HG02763 (cell line): ENCODE measurements around the gene LLGL1.

Experiments
- ATAC-seq: cut with Tn5 transposase; IDR thresholded peaks from one replicate; pipeline ENCODE4 v1.9.1; 2021; ENCODE audit warnings: mild to moderate bottlenecking, moderate library complexity; ENCODE audit not compliant: unreplicated experiment

LLGL1 gene

DNA sequence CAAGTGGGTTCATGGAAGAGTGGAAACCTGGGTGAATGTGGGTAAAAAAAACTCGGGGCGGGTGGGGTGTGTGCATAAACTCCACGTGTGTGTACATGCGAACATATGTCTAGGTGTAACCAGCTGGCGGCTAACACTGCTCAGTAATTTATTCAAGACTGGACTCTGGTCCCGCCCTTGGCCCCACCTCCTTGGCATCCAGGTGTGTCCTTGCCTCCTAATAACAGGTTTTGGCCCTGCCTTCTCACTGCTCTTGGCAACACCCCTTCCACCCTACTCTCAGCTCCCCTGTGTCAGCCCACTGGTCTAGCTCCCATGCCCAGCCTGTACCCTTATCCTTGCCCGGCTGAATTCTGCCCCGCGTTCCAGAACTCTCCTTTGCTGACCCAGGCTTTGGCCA is 24.8 kb downstream of the LLGL1 start:
- no peak for ATAC-seq

DNA sequence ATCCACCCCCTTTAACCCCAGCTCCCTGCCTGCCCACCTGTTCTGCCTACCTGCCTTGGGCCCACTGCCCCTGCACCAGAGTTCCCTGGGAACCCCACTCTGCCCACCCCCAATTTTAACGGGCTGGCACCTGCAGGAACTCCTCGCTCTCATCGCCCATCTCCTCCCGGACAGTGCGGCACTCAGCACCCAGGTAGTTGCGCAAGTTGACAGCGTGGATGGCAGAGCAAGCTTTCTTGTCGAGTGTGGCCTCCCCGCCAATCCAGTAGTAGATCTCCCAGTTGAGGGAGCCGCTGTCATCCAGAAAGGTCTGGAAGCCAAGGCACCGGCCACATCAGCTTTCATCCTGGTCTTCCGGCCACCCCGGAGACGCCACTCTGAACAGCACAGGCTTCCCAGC is 25.3 kb downstream of the LLGL1 start:
- no peak for ATAC-seq

DNA sequence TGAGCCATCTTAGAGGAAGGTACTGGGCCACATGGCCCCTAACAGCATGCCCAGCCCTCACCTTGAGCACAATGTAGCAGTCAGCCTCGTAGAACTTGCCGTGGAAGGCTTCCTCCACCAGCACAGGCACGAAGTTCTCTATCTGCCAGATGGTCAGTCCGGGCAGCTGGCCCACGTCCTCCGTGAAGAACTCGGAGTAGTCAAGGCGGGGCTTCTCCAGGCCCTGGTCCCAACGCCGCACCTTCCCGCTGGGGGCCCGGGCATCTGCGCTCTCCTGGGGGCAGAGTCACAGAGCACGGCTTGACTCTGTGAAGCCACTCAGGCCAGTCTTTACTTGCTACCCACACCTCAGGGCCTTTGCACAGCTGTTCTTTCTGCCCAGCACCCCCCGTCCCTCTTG is 25.8 kb downstream of the LLGL1 start:
- no peak for ATAC-seq

DNA sequence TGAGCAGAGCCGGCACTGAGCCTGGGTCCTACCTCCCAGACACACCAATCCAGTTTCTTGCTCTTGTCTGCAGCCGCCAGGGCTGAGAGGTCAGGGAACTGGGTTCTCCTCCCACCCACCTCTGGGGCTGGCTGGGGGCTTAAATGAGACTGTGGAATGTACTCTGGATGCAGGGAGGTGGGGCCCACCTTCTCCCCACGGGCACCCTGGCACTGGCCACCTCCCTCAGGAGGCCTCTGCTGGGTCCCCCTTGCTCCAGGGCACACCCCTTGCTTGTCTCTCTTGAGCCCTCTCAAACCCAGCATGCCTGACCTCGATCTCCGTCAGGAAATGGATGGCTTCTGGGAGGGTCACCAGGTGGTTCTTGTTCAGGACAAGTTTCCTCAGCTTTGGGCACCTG is 26.7 kb downstream of the LLGL1 start:
- ATAC-seq: no peak

DNA sequence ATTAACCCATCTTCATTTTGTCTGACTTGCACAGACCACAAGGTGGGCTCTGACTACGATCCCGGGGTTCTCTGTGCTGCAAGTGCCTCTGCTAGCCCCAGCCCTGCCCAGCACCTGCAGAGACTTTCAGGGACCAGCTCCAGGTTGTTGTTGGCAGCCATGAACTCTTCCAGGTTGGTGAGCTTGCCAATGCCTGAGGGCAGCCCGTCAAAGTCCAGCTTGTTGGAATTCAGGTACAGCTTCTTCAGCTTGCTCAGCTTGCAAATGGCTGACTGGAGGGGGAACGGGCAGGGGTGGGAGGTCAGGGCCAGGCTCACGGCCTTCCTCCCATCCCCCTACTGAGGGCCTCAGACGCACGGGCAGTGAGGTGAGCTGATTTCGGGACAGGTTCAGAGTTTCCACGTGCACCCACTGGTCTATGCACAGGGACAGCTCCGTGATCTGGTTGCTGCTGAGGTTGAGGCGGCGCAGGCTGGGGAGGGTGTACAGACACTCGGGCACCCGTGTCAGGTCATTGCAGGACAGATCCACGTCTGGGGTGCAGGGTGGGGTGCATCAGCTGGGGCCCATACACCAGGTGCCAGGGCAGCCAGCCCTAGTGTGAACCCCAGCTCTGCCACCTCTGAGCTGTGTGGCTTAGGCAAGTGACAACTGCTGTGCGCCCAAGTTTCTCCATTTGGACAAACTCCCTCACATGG is 27.9 kb downstream of the LLGL1 start:
- no peak for ATAC-seq

DNA sequence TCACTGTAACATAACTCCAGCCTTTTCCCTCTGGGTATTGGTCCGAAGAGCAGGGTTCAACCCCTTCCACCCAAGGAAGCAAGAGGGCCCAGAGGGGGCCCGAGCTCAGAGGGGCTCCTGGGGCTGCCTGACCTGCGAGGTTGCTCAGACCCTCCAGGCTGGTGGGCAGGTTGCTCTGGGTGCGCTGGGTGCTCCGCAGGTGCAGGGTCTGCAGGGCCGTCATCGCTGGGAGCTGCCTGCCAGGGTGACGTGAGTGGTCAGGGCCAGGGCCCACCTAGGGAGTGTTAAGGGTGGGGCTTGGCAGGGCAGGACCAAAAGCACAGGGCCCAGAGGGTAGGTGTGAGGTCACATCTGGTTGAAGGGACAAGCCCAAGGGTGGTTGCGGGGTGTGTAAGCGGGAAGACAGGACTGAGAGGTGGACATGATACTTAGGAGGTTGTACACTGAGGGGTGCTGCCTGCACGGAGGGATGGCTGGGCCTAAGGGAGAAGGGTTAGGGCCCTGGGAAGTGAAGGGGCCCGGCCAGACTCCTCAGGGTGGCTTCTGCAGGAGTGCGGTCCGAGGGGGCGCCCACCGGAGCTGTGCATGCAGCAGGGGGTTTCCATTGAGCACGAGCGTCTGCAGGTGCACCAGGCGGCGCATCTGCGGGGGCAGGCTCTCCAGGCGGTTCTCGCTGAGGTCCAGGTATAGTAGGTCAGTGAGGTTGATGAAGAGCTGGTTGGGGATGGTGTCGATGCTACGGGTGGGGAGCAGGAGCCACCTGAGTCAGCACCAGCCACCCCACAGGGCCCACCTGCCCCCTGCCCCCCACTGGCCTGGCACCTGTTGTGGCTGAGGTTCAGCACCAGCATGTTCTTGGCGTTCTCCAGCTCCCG is 28.7 kb downstream of the LLGL1 start:
- no peak for ATAC-seq

DNA sequence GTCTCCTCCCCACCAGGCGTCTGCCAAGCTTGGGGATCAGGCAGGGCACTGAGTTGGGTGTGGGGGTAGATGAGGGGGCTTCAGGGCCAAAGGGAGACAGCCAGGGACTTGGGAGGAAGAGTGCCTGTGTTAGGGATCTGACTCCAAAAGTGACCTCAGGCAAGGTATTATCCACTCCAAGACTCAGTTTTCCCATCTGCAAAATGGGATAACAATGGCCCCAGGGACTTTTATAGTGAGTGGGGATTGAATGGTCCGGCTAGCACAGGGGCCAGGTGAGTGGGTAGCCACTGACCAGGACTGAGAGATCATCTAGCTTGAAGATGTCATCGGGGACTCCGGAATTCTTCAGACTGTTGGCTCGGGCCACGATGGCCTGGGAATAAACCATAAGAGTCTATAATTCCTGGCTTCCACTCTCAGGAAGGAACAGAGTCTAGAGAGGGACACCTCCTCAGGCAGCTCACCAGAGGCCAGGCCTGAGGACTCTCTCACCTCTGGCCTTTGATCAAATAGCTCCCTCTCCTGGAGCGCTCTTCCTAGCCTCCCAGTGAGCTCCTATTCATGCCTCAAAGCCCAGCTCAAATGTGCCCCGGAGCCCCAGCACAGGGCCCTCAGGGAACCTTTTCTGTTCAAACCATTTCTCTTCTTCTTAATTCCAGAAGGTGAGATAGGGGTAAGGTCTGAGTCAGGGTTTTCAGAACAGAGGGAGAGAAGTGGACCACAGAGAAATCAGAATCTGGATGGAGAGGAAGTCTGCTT is 29.6 kb downstream of the LLGL1 start:
- no peak for ATAC-seq

DNA sequence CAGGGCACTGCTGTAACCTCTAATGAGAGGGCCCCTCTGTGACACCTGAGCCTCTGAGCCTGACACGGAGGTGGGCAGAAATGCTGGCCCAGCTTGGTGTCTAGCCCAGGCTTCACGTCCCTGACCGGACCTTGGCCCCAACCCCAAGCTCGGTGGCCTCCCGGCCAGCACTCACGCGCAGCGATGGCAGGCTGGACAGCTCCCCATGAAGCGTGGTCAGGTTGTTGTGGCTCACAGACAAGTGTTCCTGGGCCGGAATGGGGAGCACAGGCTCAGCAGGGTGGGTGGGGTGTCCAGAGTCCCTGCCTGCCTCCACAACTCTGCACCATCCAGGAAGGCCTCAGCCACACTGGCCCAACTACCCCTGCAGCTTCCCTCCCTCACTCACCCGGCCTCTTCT is 30.9 kb downstream of the LLGL1 start:
- ATAC-seq: no peak

DNA sequence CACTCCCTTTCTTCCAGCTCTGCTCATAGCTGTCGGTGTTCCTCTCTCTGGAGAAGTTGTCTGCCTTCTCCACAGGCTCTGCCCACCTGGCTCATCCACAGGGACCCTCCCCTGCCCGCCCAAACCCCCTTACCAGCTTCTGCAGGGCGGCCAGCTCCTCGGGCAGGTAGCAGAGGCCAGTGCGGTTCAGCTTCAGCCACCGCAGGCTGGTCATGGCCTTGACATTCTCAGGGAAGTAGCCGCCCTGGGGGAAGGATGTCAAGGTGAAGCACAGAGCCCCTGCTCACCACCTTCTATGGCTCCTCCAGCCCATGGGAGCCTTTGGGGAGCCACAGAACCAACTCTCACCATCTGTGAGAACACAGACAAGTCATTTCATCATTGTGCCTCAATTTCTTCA is 31.3 kb downstream of the LLGL1 start:
- no peak for ATAC-seq

DNA sequence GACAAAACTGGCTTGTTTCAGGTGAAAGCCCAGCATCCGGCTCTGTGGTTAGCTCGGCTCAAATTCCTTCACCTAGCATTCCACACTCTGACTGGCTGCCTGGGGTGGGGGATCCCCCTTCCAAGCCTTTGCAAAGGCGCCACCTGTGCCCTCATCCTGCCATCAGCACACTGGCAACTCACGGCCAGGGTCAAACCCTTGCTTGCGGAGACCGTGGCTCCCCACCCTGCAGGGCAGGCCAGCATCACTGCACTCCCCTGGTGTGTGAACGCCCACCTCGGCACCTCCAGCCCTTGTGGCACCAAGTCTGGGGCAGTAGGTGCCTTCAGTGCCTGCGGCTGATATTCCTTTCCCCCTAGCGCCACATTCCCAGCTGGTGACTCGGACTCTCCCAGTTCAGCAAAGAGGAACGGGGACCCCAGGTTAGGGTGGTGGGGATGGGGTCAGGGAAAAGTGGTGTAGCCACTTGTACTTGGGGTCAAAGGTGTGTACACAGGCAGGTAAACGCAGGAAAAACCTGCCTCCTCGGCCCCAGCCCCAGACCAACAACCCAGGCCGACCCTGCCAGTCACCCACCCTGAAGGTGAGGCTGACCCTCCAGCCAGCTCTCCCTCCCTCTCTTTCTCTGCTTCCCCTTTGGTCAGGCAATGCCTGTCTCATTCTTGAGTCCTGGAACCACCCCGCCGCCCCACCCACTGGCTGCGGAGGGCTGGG is 32.0 kb downstream of the LLGL1 start:
- ATAC-seq: no peak

DNA sequence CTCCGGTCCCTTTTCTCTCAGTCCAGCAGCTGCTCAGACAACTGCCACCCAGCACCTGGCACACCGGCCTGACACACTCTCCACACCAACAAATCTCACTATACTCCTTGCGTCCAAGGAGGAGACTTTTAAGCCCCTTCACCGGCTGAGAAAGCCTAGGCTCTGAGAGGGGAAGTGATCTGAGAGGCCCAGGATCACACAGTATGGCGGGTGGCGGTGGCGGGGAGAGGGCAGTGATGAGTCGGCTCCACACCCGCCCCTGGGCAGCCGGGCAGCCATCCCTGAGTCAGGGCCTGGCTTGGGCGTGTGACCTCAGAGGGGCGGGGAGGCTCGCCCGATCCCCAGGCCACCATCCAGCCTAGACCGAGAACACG is 32.5 kb downstream of the LLGL1 start:
- peak; percentile 14 for ATAC-seq

DNA sequence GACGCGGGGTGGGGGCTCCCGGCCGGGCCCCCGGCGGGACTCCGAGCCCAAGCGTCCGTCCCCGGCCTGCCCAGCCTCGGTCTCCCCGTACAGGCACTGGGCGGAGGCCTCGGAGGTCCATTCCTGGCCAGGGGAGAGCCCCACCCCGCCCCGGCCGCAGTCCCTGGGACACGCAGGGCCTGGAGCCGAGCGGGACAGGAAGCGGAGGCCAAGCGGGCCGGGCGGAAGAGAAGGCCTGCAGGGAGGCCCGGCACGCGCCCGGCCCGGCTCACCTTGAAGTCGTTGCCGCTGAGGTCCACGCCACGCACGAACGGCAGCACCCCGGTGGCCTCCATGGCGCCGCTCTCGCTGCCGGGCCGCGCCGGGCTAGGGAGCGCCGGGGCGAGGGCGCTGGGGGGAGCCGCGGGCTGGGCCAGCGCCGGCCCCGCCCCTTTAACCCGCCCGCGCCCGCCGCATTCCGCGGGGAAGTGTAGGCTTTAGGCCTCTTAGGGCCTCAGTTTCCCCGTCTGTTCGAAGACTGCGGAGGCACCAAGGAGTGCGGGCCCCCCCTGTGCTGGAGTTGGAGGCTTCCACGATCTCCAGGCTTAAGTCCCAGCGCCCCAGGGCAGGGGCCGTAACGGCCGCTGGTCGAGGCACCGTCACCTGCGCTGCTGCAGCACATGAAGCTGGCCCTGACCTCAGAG is 33.1 kb downstream of the LLGL1 start, which contains the start of gene FLII:
FLII (minus strand) TSS at position 383 of the 683 bp plus-strand sequence; CDS start at position 335, 48 bp downstream.
- ATAC-seq: peak; percentile 34

DNA sequence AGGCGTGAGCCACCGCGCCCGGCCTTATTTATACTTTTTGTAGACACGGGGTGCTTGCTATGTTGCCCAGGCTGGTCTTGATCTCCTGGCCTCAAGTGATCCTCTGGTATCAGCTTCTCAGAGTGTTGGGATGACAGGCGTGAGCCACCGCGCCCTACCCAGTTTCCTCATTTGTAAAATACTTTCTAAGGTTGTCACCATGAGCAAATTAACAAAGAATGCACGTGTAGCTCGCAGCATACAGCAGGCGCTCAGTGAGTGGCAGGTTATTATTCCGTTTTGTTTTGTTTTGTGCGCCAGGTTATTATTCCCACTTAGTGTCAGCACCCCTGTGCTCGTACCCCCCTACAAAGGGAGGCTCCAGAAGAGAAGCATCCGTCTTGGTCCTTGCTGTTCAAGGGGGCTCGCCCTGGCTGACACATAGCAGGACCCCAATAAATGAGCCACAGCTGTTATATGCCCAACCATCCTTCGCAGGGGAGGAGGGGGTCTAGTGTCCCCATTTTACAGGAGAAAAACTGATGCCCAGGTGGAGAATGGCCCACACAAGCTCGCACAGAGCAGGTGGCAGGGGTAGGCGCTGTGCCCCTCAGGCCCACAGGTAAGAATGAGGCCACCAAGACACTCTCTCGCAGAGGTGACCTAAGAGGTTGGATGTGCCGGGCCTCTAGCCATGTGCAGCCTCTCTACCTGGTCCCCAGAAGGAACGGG is 34.3 kb downstream of the LLGL1 start:
- no peak for ATAC-seq

DNA sequence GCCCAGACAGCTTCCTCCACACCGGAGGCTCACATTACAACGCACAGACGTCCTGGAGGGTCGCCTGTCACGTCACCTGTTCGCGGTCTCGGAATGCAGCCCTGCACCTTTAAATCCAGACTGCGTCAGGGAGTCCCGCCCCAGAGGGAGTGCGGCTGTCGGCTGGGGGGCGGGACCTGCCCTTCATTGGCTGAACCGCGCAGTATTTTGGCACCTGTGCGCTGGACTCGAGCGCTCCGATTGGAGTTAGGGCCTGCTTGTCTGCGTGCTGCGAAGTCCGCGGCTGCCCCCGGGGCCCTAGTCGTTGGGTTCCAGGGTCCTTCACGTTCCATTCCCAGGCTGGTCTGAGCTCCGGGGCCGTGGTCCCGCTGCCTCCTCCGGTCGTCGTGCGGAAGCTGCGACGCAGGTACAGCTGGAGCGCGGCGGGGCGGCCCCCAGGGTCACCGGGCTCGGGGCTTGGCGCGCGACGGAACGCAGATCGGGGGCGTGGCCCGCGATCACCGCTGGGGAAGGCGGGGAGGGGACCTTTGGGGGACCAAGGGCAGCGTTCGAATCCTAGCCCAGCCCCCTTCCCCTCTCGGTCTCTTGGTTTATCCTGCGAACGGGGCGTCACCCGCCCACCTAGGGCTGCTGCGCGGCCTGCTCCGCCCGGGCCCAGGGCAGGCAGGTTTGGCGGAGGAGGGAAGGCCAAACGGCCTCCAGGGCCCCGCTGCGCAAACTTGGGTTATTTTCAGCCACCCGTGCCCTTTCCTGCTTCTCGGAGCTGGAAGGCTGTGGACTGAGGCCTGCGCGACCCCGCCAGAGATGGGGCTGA is 35.1 kb downstream of the LLGL1 start, which contains the start of gene MIEF2:
MIEF2 (plus strand) TSS at position 331 of the 814 bp plus-strand sequence. CDS start 2,059 bp downstream, outside the sequence.
- peak; percentile 77 for ATAC-seq

DNA sequence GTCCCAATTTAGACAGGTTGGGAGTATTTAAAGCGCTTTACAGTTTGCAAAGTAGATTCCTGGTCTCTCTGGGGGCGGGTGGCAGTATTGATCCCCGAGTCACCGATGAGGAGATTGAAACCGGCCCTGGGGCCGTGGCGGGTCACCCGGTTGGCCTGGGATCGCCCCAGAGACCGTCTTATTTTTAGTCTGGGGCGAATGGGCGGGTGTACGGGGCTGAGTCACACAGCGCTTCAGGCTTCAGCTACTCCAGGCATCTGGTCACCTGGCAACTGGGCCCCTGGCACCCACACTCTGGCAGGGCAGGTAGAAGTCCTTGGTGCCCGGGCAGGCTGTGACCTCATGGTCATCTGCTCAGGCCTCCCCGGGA is 35.7 kb downstream of the LLGL1 start:
- ATAC-seq: no peak

DNA sequence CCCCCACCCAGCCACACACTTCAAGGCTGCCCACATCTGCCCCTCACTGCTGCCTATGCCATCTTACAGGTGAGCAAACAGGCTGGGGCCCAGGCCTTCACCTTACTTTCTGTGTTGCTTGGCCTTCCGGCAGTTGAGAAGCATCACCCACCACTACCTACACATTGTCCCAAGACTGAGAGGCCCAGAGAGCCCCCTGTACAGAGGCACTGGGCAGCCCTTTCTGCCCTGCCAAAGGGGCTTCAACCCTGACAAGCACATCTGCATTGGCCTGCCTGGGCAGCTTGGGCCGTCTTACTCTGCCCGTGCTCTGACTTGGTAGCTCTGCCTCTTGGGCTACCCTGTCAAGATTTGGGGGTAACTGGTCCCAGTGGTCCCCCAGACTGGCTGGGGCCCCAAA is 36.2 kb downstream of the LLGL1 start:
- ATAC-seq: no peak

DNA sequence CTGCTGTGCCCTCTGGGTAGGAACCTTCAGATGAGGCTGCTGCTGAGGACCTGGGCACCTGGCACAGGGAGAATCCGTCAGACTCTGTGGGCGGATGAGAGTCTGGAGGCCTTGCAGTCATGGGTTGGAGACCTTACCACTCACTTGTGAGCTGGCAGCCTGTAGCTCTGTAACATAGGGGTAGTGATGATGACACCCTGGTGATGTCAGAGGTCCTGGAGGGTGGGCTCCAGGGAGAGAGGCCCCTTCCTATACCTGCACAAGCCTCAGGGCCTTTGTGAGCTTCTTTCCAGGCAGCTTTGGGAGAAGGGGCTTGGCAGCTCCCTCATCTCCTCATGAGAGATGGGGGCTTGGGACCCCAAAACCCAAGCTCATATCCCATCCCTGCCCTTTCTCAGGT is 36.7 kb downstream of the LLGL1 start:
- ATAC-seq: no peak

DNA sequence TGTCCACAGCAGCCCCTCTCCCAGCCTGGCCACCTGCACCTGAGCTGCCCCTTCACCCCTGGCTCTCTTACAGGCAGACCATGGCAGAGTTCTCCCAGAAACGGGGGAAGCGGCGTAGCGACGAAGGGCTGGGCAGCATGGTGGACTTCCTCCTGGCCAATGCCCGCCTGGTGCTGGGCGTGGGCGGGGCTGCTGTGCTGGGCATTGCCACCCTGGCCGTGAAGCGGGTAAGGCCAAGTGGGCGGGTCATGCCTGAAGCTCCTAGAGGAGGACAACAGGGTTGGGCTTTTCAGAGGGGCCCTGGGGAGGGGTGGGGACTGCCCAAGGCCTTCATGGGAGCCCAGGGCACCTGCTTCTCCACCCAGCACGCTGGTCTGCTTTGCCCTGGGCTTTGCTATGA is 37.2 kb downstream of the LLGL1 start:
- ATAC-seq: no peak
